ENCODE measurements around the gene CNGB1. TPM values are rescaled to one million over a fixed set of nuclear protein-coding genes. Genes with fewer than 3 reads are reported as not detected.
A peak's percentile ranks its signal among the peaks of the same experiment; 100 is the strongest.

CNGB1 gene
- total and polyA plus RNA-seq, 2 of the 13 experiments (the other 11 are each of a cell fraction or from before 2014, with no cell fraction given): 0.02 to 0.15 TPM

DNA sequence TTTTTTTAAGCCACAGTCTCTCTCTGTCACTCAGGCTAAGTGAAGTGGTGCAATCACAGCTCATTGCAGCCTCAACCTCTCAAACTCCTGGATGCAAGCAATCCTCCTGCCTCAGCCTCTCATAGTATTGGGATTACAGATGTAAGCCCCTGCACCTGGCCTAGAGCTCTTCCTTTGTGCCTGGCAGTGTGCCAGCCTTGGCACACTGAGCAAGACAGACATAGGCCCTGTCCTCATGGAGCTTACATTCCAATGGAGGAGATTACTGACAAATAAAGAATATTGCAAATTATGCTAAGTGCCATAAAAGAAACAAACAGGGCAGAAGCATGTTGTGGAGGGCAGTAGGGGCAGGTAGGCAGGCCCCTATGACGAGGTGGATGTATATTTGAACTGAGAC is 920 bp upstream of the CNGB1 start:
- FAIRE-seq: no peak
- in situ Hi-C loops (cut with HindIII; ENCODE audit: extremely low pct_ligation_motif_present, low pct_unique_long_range_greater_than_20kb) (no loop called here), intact Hi-C loops (cut with micrococcal nuclease; ENCODE audit: unreplicated experiment) (no loop called here)

DNA sequence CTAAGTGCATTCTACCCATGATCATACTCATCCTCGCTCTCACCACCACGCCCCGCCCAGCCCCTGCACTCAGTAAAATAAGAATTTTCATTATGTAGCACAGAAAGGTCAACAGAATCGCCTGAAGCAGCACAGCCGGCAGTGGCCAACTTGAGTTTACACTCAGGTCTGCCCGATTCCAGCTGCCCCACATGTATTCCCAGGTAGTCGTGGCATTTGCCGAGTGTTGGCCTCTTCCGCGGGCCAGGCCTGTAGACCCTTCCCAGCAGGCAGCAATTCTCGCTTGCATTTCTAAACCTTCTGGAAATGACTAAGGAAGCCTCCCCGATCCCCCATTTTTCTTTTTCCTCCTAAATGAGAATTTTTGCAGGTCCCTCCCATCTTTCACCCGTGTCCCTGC is 609 bp downstream of the CNGB1 start:
- POLR2A ChIA-PET: no interaction called here
- CTCF ChIA-PET (ENCODE audit: low intra/inter-chr PET ratio, low total read pairs): no interaction called here

More for the DNA sequence above, 920 bp upstream of the CNGB1 start:
- ChIA-PET CTCF (ENCODE audit: low intra/inter-chr PET ratio, low total read pairs) (no interaction called here), POLR2A (no interaction called here)
- no peak overlapping the region for H3K4me2 ChIP-seq (ENCODE audit: low read depth, low read length)
- no peaks in the 10 kb centered on the region for H4K20me1 ChIP-seq (ENCODE audit: insufficient read depth, low read length)
- no peak overlapping the region for H3K4me3 ChIP-seq (replicated peaks in 1 of 3; ENCODE audit: insufficient read depth in 1 of 3, low read depth in 2 of 3, low read length in 3 of 3)
- peaks cover 10 to 30% of the 10 kb centered on the region in 2 experiments; a peak in 4 of 5 replicates for H3K27me3 ChIP-seq (ENCODE audit: control insufficient read depth in 1 of 2, insufficient read depth in 2 of 2, low read length in 2 of 2)
- BruUV-seq (replicated peaks): no TSS peak
- H3K9ac ChIP-seq (ENCODE audit: insufficient read depth, low read depth, low read length): no peak overlapping the region
- H3K27ac ChIP-seq (ENCODE audit: extremely low read length, insufficient read depth, low read length): no peak overlapping the region
- no peaks in the 10 kb centered on the region for H3K9me3 ChIP-seq (ENCODE audit: low read length)
- no peaks in the 10 kb centered on the region for H3K79me2 ChIP-seq (ENCODE audit: insufficient read depth, low read length)
- H3K4me1 ChIP-seq (ENCODE audit: insufficient read depth, low read length): no peaks in the 10 kb centered on the region
- ATAC-seq (no peak), DNase-seq (ENCODE audit: low spot score) (no peak)
- WGBS (ENCODE audit: low lambda C conversion rate): 0% methylated on average over 1 of the region's 1 CpG
- H2AFZ ChIP-seq (ENCODE audit: low read length): no peak overlapping the region
- no peaks in the 10 kb centered on the region for H3K36me3 ChIP-seq (replicated peaks in 1 of 2; ENCODE audit: control insufficient read depth in 1 of 2, insufficient read depth in 2 of 2, low read length in 2 of 2)
- TF ChIP-seq LCORL (IDR thresholded peaks at IDR 0.05): peak; percentile 53; the same call in 1 of the 2 replicates
- TF ChIP-seq LCORL (CRISPR knock-in tag; IDR thresholded peaks at IDR 0.05): no peak
- TF ChIP-seq, protein P1, sequence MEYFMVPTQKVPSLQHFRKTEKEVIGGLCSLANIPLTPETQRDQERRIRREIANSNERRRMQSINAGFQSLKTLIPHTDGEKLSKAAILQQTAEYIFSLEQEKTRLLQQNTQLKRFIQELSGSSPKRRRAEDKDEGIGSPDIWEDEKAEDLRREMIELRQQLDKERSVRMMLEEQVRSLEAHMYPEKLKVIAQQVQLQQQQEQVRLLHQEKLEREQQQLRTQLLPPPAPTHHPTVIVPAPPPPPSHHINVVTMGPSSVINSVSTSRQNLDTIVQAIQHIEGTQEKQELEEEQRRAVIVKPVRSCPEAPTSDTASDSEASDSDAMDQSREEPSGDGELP (IDR thresholded peaks at IDR 0.05; ENCODE audit: borderline replicate concordance, low read depth): no peak
- TF ChIP-seq, protein P2, sequence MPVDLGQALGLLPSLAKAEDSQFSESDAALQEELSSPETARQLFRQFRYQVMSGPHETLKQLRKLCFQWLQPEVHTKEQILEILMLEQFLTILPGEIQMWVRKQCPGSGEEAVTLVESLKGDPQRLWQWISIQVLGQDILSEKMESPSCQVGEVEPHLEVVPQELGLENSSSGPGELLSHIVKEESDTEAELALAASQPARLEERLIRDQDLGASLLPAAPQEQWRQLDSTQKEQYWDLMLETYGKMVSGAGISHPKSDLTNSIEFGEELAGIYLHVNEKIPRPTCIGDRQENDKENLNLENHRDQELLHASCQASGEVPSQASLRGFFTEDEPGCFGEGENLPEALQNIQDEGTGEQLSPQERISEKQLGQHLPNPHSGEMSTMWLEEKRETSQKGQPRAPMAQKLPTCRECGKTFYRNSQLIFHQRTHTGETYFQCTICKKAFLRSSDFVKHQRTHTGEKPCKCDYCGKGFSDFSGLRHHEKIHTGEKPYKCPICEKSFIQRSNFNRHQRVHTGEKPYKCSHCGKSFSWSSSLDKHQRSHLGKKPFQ (CRISPR knock-in tag; IDR thresholded peaks at IDR 0.05; ENCODE audit: insufficient replicate concordance): no peak
- TF ChIP-seq ZBTB21 (CRISPR knock-in tag; IDR thresholded peaks at IDR 0.05): no peak
- TF ChIP-seq MXD4 (CRISPR knock-in tag; IDR thresholded peaks at IDR 0.05): no peak

More for the DNA sequence above, 609 bp downstream of the CNGB1 start:
- no peaks in the 10 kb centered on the region for H3K9me3 ChIP-seq (ENCODE audit: low read length)
- no peaks in the 10 kb centered on the region for H4K20me1 ChIP-seq (ENCODE audit: insufficient read depth, low read length)
- in situ Hi-C loops (cut with HindIII; ENCODE audit: extremely low pct_ligation_motif_present, low pct_unique_long_range_greater_than_20kb): no loop called here
- ATAC-seq: no peak
- no peak overlapping the region for H3K4me3 ChIP-seq (replicated peaks in 1 of 3; ENCODE audit: insufficient read depth in 1 of 3, low read depth in 2 of 3, low read length in 3 of 3)
- H3K4me1 ChIP-seq (ENCODE audit: insufficient read depth, low read length): no peaks in the 10 kb centered on the region
- peaks cover 10 to 18% of the 10 kb centered on the region in 2 experiments; a peak in 4 of 5 replicates for H3K27me3 ChIP-seq (ENCODE audit: control insufficient read depth in 1 of 2, insufficient read depth in 2 of 2, low read length in 2 of 2)
- no peak overlapping the region for H3K9ac ChIP-seq (ENCODE audit: insufficient read depth, low read depth, low read length)
- H3K79me2 ChIP-seq (ENCODE audit: insufficient read depth, low read length): no peaks in the 10 kb centered on the region
- H3K27ac ChIP-seq (ENCODE audit: extremely low read length, insufficient read depth, low read length): no peak overlapping the region
- no peaks in the 10 kb centered on the region for H3K36me3 ChIP-seq (replicated peaks in 1 of 2; ENCODE audit: control insufficient read depth in 1 of 2, insufficient read depth in 2 of 2, low read length in 2 of 2)
- intact Hi-C loops (cut with micrococcal nuclease; ENCODE audit: unreplicated experiment): no loop called here
- DNase-seq (ENCODE audit: low spot score): no peak
- H2AFZ ChIP-seq (ENCODE audit: low read length): no peak overlapping the region
- BruUV-seq (replicated peaks): no TSS peak
- WGBS (ENCODE audit: low lambda C conversion rate): 40% methylated on average over 13 of the region's 13 CpGs
- no peak for FAIRE-seq
- H3K4me2 ChIP-seq (ENCODE audit: low read depth, low read length): no peak overlapping the region
- TF ChIP-seq, protein P3, sequence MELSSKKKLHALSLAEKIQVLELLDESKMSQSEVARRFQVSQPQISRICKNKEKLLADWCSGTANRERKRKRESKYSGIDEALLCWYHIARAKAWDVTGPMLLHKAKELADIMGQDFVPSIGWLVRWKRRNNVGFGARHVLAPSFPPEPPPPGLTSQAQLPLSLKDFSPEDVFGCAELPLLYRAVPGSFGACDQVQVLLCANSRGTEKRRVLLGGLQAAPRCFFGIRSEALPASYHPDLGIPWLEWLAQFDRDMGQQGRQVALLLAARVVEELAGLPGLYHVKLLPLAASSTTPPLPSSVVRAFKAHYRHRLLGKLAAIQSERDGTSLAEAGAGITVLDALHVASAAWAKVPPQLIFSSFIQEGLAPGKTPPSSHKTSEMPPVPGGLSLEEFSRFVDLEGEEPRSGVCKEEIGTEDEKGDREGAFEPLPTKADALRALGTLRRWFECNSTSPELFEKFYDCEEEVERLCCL (CRISPR knock-in tag; IDR thresholded peaks at IDR 0.05; ENCODE audit: borderline replicate concordance): no peak
- TF ChIP-seq ZNF768 (CRISPR knock-in tag; IDR thresholded peaks at IDR 0.05): peak; percentile 63; the same call in 1 of the 2 replicates

Data from HepG2 (cell line).